DMS 273 treated with DMSO at 0.1 percent for 48 hours (cell line): ENCODE results near the gene ENTPD6.

Experiments used
- DNase-seq: peaks from one replicate; lab custom pipeline; 2025; lab: John Stamatoyannopoulos, UW

The ENTPD6 gene

GRCh38 chr20:25209400-25209799 is 13.9 kb downstream of the ENTPD6 start:
- DNase-seq, result no peak

- DNase-seq, result no peak
These were observed 14.4 kb downstream of the ENTPD6 start for GRCh38 chr20:25209911-25210310.

- no peak for DNase-seq
These were observed 15.8 kb downstream of the ENTPD6 start for GRCh38 chr20:25211273-25211672.

- DNase-seq, result no peak
These were observed 16.7 kb downstream of the ENTPD6 start for GRCh38 chr20:25212242-25212641.

GRCh38 chr20:25213566-25214425 is 18.3 kb downstream of the ENTPD6 start:
- DNase-seq, result no peak

- no peak for DNase-seq
These were observed 18.9 kb downstream of the ENTPD6 start for GRCh38 chr20:25214426-25214790.

GRCh38 chr20:25214819-25215218 is 19.3 kb downstream of the ENTPD6 start:
- no peak for DNase-seq

GRCh38 chr20:25215521-25215920 is 20.0 kb downstream of the ENTPD6 start:
- DNase-seq, result no peak

GRCh38 chr20:25216199-25216945 is 20.9 kb downstream of the ENTPD6 start:
- DNase-seq, result no peak

- no peak for DNase-seq
These were observed 21.9 kb downstream of the ENTPD6 start for GRCh38 chr20:25217161-25218108.

- DNase-seq, result no peak
These were observed 22.6 kb downstream of the ENTPD6 start for GRCh38 chr20:25218109-25218486.

GRCh38 chr20:25218492-25218891 is 23.0 kb downstream of the ENTPD6 start:
- DNase-seq, result no peak

GRCh38 chr20:25219365-25219764 is 23.9 kb downstream of the ENTPD6 start:
- DNase-seq, result no peak

- DNase-seq, result no peak
These were observed 24.7 kb downstream of the ENTPD6 start for GRCh38 chr20:25220021-25220730.

- no peak for DNase-seq
These were observed 25.5 kb downstream of the ENTPD6 start for GRCh38 chr20:25220810-25221591.

GRCh38 chr20:25221592-25222460 is 26.3 kb downstream of the ENTPD6 start:
- DNase-seq, result no peak

GRCh38 chr20:25222461-25223178 is 27.1 kb downstream of the ENTPD6 start:
- no peak for DNase-seq

GRCh38 chr20:25223179-25223661 is 27.7 kb downstream of the ENTPD6 start:
- no peak for DNase-seq
